HG03066 (cell line): Measurements from ENCODE around the gene MYO5C.
A peak's percentile ranks its signal among the peaks of the same experiment; 100 is the strongest.
"Not testable (repeated sequence)": the region's sequence is repeated elsewhere in the genome, so short reads cannot be mapped to it uniquely, and the experiment has no call there.

Source experiments
- ATAC-seq: cut with Tn5 transposase; IDR thresholded peaks from one replicate; pipeline ENCODE4 v1.9.1; 2021; ENCODE audit warnings: low read depth; ENCODE audit not compliant: unreplicated experiment

MYO5C gene

GRCh38 chr15:52246686-52247431 lies 48.7 kb downstream of the MYO5C start:
- ATAC-seq: no peak

- no peak for ATAC-seq
Measured at GRCh38 chr15:52243697-52244555, 51.7 kb downstream of the MYO5C start.

- no peak for ATAC-seq
Measured at GRCh38 chr15:52243286-52243685, 52.3 kb downstream of the MYO5C start.

- no peak for ATAC-seq
Measured at GRCh38 chr15:52241489-52241888, 54.1 kb downstream of the MYO5C start.

- no peak for ATAC-seq
Measured at GRCh38 chr15:52240166-52240565, 55.4 kb downstream of the MYO5C start.

- ATAC-seq: not testable (repeated sequence)
Measured at GRCh38 chr15:52238989-52239525, 56.5 kb downstream of the MYO5C start.

- no peak for ATAC-seq
Measured at GRCh38 chr15:52238149-52238548, 57.5 kb downstream of the MYO5C start.

- no peak for ATAC-seq
Measured at GRCh38 chr15:52236013-52236412, 59.6 kb downstream of the MYO5C start.

- no peak for ATAC-seq
Measured at GRCh38 chr15:52234596-52235541, 60.7 kb downstream of the MYO5C start.

- ATAC-seq: peak; percentile 43
Measured at GRCh38 chr15:52233405-52233804, 62.2 kb downstream of the MYO5C start.

- ATAC-seq: peak; percentile 65
Measured at GRCh38 chr15:52232327-52232726, 63.3 kb downstream of the MYO5C start.

- no peak for ATAC-seq
Measured at GRCh38 chr15:52230073-52230472, 65.5 kb downstream of the MYO5C start.

GRCh38 chr15:52228921-52229320 lies 66.7 kb downstream of the MYO5C start:
- no peak for ATAC-seq

- ATAC-seq: peak; percentile 72
Measured at GRCh38 chr15:52227456-52227855, 68.1 kb downstream of the MYO5C start.

GRCh38 chr15:52225230-52225629 lies 70.4 kb downstream of the MYO5C start:
- no peak for ATAC-seq

- ATAC-seq: no peak
Measured at GRCh38 chr15:52224211-52224610, 71.4 kb downstream of the MYO5C start.

GRCh38 chr15:52221730-52222129 lies 73.9 kb downstream of the MYO5C start:
- ATAC-seq: peak; percentile 61

GRCh38 chr15:52220937-52221660 lies 74.5 kb downstream of the MYO5C start:
- peak; percentile 40 for ATAC-seq

GRCh38 chr15:52220251-52220650 lies 75.4 kb downstream of the MYO5C start:
- no peak for ATAC-seq

- ATAC-seq: no peak
Measured at GRCh38 chr15:52218816-52219215, 76.8 kb downstream of the MYO5C start.
